HG02840 (cell line): ENCODE data around the gene ZFPM1.
"Not testable (repeated sequence)": the region's sequence is repeated elsewhere in the genome, so short reads cannot be mapped to it uniquely, and the experiment has no call there.

ENCODE experiments used
- ATAC-seq: cut with Tn5 transposase; IDR thresholded peaks from one replicate; pipeline ENCODE4 v1.9.1; 2021; ENCODE audit warnings: mild to moderate bottlenecking, moderate library complexity, moderate number of reproducible peaks; ENCODE audit not compliant: unreplicated experiment, low FRiP score

Gene ZFPM1

DNA sequence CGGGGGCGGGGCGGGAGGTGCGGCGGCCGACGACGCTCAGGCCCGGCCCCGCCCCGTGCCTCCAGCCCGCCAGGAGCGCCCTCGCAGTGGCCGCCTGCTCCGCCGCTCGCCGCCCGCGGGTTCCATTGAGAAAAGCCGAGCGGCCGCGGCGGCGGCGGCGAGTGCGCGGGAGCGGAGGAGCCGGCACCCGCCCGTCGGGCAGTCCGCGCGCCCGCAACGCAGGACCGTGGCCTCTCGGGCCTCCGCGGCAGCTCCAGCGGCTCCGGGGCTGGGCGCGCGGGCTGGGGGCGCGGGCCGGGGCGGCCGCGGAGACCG lies at the start of gene ZFPM1:
Gene ZFPM1, plus strand, starts transcription at position 64 of the 315 bp plus-strand sequence. CDS start 359 bp downstream, outside the sequence.
- ATAC-seq, result no peak

DNA sequence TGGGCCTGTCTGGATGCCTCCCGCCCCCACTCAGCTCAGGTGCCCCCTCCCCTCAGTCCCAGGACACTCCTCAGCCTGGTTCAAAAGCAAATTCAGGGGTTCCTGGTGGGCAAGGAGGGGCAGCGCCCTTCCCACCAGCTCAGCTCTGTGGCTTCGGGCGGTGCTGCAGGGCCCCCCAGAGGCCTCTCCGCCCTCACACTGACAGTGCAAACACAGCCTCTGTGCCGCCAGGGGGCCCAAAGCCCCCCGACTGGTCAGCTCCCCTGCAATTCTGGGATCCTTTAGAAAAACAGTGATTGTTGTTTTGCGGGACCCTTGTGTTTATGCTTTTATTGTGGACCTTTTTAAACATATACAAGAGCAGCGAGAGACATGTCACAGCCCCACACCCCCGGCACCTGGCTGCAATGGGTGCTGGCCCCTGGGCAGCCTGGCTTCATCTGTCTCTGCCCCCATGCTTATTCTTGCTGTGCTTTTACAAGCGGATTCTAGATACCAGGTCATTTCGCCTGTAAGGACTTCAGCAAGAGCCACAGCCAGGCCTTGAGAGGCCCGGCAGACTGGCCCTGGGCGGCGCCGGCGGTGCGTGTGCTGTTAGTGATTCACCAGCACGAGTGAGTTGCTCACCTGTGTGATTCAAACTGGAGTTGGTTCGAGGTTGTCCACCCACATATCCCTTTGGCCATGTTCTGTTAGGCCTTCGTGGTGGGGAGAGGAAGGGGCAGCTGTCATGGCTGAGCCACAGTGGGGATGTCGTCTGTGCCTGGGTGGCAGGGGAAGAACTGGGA lies 49.1 kb upstream of the ZFPM1 start:
- no peak for ATAC-seq

DNA sequence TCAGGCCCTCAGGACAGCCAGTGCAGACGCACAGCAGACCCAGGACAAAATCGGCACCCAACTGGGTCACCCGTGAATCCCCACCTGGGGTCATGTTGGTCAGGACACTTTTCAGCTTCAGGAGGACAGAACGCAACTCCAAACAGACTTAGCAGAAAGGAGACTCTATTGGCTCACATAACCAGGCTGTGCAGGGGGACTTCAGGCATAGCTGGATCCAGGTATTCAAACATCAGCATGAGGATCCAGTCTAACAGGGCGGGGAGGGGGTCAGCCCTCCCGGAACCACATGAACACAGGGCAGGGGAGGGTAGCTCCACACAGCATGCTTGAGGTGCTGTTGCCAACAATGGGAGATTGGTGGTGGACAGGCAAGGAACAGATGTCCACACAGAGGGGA lies 48.3 kb upstream of the ZFPM1 start:
- ATAC-seq, result no peak

DNA sequence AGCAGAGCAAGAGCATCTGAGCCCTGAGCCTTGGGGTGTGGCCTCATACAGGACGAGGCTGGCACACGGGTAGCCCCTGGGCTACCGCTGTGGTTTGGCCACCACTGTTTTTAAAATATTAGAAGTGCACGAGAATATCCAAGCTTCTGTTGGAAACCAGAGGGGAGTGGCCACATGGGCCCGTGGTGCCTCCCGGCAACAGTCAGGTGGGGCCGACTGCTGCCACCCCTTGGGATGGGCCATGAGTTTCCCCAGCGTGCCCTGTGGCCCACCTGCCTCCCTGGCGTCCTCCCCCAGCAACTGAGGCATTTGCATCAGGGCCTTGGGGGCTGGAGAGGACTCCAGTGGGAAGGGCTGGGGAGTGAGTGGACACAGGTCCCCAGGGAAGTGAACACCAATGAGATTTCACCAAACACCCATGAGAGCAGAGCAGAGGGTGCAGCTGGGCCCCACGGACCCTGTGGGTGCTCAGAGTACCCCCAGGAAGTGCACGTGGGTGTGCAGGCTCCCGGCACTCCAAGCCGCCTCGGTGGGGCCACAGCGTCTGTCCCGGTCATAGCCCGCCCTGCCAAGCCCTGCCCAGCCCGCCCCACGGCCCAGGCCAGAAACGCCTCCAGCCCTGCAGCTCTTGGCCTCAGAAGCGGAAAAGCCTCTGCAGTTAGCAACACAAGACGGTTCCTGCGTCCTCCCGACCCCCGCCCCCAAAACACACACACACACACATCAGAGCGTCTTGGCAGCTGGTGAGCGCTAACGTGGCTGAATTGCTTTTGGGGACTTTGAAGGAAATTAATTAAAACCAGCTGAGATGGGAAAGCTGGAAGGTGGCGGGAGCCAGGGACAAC lies 47.6 kb upstream of the ZFPM1 start:
- ATAC-seq, result no peak

DNA sequence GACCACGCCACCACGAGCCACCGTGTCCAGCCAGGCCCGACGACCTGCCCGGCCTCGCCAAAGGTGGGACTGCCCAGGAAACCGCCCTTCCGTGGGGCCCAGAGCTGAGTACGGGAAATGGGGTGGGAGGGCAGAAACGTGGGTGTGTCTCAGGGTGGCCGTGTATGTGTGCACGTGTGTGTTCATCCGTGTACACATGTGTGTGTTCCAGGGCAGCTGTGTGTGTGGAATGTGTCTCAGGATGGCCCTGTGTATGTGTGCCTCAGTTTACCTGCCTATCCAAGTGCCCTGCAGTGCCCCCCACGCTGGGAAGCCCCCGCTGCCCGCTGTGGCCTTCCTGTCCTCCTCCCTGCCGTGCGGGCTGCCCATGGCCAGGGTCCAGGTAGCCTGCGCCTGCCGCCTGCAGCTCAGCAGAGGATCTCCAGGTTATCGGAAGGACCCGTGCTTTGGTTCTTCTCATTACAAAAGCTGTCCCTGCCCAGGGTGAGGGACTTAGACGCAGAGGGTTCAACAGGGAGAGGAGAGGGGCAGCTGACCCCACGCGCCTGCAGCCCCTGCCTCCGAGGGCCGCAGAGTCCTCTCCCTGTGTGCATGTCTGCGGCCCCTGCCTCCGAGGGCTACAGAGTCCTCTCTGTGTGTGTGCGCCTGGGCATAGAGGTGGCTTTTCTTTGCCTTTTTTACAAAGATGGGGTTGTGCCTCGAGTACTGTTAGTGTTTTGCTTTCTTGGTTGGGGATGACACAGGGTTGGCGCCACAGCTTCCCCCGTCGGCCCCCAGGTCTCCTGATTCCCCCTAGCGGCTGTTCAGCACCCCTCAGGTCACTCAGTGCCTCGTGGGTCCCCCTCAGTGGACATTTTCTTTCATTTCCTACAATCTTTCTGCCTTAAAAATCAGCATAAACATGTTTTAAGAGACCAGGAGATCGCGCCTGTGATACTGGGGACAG lies 46.7 kb upstream of the ZFPM1 start:
- ATAC-seq, result no peak

DNA sequence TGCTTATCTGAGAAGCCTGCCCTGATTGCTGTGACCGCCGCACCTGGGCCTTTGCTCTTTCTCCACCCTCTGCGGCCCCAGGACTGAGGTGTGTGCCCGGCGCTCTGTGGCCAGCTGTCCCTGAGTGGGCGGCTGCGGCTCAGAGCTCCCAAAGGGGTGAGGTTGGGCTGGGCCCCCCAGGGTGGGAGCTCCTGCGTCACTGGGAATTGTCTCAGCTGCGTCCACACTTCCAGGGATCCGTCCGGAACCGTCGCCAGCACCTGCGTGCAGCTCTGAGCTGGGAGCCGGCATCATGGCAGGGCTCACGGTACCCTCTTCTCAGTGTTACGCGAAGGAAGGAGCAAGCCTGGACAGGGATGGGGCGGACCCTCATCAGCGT lies 46.0 kb upstream of the ZFPM1 start:
- ATAC-seq, result no peak

DNA sequence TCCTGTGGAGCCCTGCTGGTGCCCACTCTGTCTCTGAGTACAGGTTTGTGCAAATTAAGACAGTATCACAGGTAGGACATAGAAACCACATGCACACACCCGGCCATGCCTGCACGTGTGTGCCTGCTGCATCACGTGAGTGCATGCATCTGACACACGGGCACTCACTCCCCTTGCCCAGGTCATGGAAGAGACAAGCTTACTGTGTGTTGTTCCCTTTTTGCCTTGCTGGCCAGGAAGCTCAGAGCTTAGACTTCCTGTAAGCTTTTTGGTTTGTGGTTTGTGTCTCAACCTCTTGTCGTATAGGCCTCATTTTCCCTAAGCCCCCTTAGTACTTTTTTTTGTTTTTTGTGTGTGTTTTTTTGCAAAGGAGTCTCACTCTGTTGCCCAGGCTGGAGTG lies 45.3 kb upstream of the ZFPM1 start:
- ATAC-seq, result no peak

DNA sequence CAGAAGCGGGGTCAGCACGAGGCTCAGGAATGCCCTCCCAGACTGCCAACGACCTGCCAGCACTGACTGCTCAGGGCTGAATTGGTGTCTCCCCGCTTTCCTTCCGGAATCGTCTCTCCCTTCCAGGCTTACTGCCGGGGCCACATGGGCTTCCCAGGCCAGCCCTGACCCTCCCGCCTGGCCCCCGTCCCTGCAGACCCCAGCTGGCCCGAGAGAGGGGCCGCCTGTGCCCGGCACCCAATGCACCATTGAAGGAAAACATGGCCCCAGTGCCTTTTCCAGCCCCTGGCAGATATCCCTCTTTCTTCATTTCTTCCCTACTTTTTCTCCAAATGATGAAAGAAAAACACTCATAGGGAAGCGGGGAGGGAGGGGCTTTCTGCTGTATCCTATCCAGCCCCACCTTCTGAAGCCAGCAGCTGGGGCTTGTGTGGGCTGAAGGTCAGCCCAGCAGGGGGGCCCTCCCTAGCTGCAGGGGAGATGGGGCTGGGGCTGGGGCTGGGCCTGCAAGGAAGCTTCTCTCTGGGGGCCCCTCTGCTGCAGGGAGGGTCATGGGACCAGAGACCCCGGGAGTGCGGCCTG lies 44.4 kb upstream of the ZFPM1 start:
- ATAC-seq, result no peak

DNA sequence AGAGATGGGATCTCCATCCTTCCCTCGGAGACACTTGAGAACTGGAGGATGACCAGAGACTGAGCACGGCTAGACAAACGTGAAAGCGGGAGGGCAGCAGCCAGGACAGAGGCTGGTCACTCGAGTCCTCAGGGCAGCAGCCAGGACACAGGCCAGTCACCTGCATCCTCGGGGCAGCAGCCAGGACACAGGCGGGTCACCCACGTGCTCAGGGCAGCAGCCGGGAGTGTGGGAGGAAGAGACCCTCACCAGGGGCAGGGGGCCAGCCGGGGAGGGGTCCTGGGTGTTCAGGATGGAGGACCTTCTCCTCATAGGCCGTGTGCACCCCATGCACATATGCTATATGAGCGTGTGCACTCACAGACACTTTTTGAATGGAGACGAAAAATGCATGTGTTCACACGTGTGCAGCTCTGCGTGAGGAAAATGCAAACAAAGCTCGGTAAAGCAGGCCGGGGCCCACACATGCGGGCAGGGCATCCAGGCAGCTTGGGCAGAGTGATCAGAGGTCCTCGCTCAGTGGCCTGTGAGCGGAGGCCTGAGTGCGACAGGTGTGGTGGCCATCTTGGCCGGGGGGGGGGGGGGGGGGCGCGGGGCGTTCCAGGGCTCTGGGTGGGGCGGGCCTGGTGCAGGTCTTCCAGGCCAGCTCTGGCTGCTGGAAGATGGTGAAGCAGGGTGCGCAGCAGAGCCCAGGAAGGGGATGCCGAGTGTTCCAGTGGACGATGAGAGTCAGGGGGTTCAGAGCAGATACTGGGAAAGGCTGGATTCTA lies 43.6 kb upstream of the ZFPM1 start:
- ATAC-seq, result no peak

DNA sequence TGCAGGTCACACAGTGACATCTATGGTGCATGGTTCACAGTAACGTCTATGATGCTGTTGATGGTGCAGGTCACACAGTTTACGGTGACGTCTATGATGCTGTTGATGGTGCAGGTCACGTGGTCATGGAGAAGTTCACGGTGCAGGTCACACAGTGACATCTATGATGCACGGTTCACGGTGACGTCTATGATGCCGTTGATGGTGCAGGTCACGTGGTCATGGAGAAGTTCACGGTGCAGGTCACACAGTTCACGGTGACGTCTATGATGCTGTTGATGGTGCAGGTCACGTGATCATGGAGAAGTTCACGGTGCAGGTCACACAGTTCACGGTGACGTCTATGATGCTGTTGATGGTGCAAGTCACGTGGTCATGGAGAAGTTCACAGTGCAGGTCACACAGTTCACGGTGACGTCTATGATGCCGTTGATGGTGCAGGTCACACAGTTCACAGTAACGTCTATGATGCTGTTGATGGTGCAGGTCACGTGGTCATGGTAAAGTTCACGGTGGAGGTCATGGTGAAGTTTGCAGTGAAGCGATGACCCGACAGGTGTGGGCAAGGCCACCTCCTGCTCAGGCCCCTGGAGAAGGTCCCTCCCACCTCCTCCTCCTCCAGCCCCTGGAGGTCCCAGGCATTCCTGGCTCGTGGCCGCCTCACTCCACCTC lies 42.6 kb upstream of the ZFPM1 start:
- ATAC-seq, result not testable (repeated sequence)

DNA sequence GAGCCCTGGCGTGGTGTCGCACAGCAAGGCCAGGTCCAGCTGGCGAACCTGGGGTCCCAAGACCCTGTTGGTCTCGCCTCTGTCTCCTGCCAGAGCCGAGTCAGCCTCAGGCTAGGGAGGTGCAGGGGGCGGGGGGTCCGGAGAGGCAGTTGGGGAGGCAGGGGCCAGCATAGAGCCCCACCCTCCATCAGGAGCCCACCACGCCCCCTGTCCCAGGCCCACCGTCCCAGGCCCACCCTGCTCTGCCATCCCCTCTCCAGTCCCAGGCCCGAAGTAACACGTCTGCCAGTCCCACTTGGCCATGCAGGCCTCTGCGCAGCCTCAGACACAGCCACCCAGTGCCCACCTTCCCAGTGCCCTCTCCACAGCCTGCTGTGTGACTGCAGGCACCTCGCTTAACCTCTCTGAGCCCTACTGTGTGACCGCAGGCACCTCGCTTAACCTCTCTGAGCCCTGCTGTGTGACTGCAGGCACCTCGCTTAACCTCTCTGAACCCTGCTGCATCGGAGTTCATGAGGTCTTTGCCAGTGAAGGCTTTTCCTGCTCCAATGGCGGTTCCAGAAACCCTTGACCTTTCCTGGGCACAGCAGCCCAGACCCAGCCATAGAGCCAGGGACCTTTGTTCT lies 41.0 kb upstream of the ZFPM1 start:
- no peak for ATAC-seq

DNA sequence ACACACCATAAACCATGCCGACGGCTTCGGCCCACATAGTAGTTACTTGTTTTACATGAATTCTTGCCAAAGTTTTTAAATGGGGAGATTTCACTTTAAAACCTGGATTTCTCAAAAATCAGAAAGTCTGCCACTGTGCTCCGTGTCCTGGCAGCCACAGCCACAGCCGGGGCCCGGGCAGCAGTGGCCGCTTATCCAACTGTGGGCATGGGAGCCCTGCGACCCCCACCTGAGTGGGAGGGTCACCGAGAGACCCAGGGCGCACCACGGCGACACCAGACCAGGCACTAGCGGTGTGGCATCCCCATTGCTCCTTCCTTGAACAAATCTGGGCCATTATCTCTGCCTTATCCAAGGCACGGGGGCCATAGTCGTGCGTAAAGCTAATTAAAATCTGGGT lies 40.3 kb upstream of the ZFPM1 start:
- no peak for ATAC-seq

DNA sequence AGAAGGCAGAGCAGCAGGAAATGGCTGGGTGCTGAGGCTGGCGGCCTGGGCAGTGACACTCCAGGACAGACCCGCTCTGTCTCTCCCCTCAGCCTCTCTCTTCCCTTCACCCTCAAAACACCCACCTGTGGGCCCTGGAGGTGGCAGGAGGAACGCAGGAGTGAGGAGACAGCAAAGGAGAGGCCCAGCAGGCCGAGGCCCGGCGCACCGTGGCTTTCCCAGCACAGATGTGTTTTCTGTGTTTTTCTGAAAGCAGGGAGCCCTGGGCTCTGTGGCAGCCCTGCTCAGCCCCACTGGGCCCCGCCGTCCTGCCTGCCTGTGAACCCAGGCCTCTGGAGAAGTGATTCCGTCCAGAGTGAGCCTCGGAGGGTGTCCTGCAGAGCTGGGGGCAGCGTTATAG lies 39.8 kb upstream of the ZFPM1 start:
- ATAC-seq, result no peak

DNA sequence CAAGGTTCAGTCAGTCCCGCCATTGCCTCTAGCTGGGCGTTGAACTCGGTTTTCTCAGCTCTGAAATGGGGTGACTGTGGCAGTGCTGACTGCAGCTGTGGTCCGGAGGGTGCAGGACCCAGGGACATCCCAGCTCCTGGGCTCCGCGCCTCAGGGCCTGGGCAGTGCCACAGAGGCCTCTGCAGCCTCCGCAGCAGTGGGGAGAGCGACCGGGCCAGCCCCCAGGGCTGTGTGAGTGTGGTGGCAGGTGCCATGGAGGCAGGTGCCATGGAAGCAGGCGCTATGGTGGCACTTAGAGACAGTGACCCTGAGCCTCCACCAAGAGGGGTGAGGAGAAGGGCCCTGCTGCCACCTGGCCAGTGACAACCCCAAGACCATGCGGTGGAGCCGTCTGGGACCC lies 39.4 kb upstream of the ZFPM1 start:
- no peak for ATAC-seq

DNA sequence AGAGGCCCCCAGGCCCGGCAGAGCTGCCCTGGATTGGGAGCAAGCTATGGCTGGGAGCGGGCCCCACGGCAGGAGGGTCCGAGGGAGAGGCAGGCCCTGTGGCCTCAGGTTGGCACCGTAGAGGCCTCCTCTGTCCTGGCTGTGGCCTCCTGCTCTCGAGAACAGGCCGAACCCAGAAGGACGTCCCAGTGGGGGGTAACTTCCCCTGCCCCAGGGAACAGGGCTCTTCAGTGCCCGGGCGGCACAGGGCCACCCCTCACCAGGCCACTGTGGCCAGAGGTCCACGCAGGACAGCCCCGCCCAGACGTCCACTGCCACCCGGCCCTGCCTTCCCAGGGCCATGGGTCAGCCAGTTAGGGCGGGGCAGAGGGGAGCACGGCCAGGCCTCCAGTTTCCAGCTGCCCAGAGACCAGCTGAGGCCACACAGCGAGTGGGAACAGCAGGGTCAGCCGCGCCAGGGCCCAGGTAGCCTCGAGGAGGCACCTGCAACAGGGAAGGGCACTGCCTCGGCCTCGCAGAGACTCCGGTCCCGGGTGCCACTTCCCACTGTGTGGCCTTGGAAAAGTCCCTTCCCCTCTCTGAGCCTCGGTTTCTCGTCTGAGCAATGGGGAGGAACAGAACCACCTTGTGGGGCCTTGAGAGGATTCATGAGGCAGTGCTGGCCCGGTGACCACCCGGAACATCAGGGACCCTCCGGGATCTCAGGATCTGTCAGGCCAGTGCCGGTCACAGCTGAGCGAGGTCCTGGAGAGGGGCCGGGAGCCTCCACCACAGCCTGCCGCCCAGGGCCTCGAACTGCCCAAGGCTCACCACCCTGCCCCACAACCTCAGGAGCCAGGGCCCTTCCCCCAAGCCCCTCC lies 38.3 kb upstream of the ZFPM1 start:
- ATAC-seq, result no peak

DNA sequence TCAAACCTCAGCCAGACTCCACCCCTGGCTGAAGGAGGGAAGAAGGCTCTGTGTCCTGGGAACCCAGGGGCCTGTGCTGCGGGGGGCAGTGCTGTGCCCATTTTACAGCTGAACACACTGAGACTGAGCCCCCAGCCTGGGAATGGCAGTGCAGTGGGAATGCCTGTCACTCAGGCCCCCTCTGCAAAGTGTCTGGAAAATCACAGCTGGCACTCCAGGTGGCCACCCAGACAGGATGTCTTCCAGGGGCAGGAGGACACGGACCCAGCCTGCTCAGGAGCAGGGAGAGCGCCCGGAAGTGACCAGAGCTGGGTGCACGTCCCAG lies 37.7 kb upstream of the ZFPM1 start:
- no peak for ATAC-seq

DNA sequence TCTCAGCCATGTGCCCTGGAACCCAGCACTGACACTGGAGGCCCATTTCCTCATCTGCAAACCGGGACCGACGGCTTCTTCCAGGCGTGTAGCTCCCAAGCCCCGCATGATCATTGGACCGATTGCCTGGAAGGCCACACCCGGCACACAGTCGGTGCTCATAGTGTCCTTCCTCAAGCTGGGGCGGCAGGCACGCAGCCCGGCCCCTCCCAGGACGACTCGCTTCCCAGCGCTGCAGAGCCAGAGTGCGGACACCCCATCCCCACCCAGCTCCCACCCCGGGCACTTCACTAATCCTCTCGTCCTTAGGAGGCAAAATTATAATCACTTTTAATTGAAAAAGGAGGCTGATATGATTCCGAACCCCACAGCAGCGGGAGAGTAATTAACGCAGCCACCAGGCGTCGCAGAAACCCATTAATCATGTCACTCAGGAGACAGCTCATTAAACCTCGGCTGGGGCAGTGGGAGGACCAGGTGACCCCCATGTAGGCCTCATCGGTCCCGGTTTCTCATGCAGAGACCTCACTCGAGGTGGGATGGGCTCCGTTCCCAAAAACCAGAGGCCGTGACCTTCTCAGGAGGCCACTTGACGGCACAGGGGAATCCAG lies 37.3 kb upstream of the ZFPM1 start:
- no peak for ATAC-seq

DNA sequence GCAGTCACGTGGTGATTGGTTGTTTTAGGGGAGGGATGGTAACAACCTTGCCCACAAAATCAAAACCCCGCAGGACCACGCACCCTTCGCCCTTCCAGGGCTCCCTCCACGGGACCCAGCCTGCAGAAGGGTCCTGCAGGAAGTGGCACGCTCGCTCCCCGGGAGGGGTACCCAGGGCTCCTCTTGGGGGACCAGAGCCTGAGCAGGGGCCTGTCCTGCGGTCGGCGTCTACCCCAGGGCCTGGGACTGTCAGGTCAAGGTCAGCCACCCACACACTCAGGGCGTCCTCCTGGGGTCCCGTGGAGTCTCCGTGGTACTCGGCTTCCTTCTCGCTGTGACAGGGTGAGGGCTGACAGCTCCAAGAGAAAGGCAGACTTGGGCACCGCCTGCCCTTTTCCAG lies 36.4 kb upstream of the ZFPM1 start:
- ATAC-seq, result no peak
